T-helper 1 cell treated with Interleukin-12 subunit alpha and Interleukin-12 subunit beta and Interleukin-4 antibody, amounts not matched to agents 30 ng/mL and 1 ng/mL, for 36 hours (primary cell): ENCODE measurements around the gene NAPEPLD. TPM values are rescaled to one million over a fixed set of nuclear protein-coding genes. Genes with fewer than 3 reads are reported as not detected.
"Not testable (repeated sequence)": the region's sequence is repeated elsewhere in the genome, so short reads cannot be mapped to it uniquely, and the experiment has no call there.

Experiments used
- intact Hi-C: fragments of 100-400 bp; cut with micrococcal nuclease; formaldehyde crosslinking; loops from one replicate; pipeline ENCODE4 v1.15.1; 2024
- total RNA-seq: library from RNA; stranded (reverse); gene quantifications from 2 replicates; pipeline ENCODE4 v1.2.3, GENCODE V29; 2022

The NAPEPLD gene
- total RNA-seq, 1 donor from 2014 or later: 11.3 TPM

DNA sequence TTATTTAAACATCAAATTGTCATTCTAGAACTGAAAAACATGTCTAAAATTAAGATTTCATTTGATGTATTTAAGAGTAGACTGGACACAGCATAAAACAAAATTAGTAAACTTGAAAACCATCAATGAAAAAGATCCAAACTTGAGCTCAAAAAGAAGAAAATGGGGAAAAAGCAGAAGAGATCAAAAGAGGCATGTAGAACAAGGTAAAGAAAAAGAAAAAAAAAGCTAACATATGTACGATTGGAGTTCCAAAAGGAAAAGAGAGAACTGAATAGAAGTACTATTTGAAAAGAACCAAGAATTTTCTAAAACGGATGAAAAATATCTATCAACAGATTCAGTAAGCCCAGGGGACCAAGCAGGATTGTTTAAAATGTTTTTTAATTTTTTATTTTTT lies 77.9 kb downstream of the NAPEPLD start:
- intact Hi-C loops: no loop called here

DNA sequence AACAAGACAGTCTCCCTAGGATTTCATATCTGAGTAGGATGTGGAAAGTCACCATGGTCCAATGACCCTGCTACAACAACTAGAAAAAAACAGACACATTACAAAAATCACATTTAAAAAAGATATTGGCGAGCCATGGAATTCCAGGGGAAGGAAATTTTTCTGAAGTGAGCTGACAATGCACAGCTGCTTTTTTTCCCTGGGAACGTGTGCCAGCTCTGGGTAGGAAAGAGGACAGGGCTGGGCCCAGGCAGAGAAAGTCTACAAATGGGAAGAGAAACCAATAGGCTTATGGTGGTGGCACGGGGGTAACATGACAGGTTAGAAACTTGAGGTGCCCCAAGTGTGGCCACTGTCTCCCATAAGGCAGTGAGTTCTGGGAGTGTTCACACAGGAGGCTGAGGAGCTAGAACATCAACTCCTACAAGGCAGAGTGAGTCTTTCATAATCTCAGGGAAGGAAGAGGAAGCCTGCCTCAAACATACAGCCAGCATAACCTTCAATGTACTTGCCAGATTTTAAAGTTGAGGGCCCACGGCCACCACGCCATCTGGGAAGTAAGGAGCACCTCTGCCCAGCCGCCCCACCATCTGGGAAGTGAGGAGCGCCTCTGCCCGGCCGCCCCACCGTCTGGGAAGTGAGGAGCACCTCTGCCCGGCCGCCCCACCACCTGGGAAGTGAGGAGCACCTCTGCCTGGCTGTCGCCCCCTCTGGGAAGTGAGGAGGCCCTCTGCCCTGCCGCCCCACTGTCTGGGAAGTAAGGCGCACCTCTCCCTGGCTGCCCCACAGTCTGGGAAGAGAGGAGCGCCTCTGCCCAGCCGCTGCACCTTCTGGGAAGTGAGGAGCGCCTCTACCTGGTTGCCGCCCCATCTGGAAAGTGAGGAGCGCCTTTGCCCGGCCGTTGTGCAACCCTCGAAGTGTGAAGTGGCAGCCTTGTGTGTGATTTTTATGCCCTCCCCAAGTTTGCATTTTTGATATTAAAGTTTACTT lies 80.2 kb downstream of the NAPEPLD start:
- intact Hi-C loops: no loop called here

DNA sequence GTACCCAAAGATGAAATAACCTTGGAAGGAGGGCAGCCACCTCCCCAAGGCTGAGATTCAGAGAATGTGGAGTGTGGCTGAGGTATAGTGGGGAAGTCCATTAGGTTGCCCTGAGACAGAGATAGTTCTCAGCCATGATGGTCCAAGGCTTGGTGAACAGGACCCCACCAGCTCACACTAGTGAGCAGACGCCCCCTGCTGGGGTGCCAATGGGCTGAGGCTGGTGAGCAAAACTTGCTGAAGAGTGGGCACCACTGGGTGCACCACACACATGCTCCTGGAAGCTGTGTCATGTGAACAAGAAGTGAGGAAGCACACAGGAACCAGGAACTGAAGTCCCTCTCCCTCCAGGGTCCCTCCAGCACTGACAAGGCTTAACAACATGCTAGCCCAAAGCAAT lies 83.2 kb downstream of the NAPEPLD start:
- intact Hi-C loops: loop anchor here (1.0 kb wide), 1 partner anchor 9 kb away; the partner anchor contains the start of gene FBXL13

DNA sequence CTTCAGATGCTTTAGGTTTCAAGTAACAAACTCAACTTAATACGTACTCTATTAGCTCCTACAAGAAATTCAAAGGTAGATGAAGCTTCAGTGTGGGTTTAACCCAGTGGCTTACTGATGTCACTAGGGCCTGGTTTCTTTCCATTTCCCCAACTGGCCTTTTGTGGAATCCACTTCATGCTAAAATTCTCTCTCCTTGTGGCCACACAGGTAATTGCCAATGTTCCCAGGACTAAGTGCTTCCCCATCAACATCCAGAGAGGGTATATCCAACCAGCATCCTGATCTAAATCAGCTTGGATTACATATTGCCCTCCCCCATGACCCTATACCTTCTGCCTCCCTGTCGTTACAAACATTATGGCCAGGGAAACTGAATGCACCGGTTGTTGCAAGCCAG lies 85.0 kb downstream of the NAPEPLD start:
- intact Hi-C loops: no loop called here

DNA sequence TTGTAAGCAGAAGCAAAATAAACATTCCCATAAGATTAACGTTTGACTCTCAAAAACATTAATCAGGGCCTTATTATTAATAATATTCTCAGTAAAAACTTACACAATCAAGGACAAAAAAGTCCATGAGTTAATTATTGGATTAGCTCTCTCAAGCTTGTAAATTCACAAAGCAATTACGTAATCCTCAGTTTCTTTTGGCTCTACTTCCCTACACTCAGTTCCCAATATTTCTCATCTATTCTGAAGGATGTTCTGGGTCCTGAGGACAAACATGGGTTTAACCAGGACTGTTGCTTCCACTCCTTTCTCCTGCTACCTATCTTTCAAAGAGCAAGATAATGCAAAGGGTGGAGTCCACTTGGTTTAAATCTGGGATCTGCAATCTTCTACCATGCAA lies 89.4 kb downstream of the NAPEPLD start:
- intact Hi-C loops: no loop called here

DNA sequence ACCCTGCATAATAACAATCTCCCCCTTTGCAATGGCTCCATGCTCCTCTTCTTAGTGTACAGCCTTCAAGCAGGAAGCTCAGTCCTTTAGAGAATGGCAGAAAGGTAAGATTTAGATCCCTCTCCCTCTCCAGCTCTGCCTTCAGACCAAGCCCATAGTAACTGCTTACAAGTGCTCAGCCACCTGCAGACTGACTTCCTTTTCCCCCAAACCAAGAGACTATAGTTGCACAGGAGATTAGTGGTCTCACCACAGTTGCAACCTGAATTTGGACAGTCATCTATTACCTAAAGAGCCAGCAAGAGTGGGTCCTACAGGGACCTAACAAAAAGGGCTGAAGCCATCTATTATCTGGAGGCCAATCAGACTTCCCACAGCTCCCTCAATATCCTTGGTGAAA lies 90.8 kb downstream of the NAPEPLD start:
- intact Hi-C loops: no loop called here

DNA sequence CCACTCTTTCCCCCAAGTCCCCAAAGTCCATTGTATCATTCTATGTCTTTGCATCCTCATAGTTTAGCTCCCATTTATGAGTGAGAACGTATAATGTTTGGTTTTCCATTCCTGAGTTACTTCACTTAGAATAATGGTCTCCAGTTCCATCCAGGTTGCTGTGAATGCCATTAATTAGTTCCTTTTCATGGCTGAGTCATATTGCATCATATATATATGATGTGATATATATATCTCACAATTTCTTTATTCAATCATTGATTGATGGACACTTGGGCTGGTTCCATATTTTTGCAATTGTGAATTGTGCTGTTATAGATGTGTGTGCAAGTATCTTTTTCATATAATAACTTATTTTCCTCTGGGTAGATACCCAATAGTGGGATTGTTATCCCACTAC lies 92.9 kb downstream of the NAPEPLD start:
- intact Hi-C loops: not testable (repeated sequence)

DNA sequence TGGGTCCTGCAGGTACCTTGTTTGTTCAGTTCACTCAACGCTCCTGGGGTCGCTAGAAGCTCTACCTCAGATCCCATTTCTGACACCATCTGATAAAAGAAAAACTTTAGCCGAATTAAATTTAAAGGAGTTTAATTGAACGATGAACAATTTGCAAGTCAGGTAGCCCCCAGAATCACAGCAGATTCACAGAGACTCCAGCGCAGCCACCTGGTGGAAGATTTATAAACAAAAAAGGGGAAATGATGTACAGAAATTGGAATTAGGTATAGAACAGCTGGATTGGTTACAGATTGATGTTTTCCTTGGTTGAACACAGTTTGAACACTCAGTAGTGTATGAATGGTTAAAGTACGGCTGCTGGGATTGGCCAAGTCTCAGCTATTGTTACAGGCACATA lies 97.4 kb downstream of the NAPEPLD start:
- intact Hi-C loops: no loop called here

Other genes starting within 250 kb of the NAPEPLD start
- gene LRRC17, start 236.1 kb downstream of the NAPEPLD start, total RNA-seq: 0.20 TPM in 1 of 2 replicates, not detected in the other
- 0.29 and 0.78 TPM in 2 replicates for gene FBXL13, start 74.3 kb downstream of the NAPEPLD start, total RNA-seq
- gene ARMC10, start 74.0 kb downstream of the NAPEPLD start, total RNA-seq: 33.2 and 35.2 TPM in 2 replicates
- gene PMPCB, start 148.3 kb upstream of the NAPEPLD start, total RNA-seq: 54.8 and 57.4 TPM in 2 replicates
- 35.5 and 39.5 TPM in 2 replicates for gene DNAJC2, start 195.7 kb upstream of the NAPEPLD start, total RNA-seq
- gene PSMC2, start 198.5 kb upstream of the NAPEPLD start, total RNA-seq: 186 and 190 TPM in 2 replicates